ENCODE data around the gene MOSPD3. TPM values are rescaled to one million over a fixed set of nuclear protein-coding genes. Genes with fewer than 3 reads are reported as not detected.

The MOSPD3 gene
- total and polyA plus RNA-seq, 4 donors = 14.0 to 33.0 (median 17.1) TPM

- Histone ChIP-seq H3K9me3 (ENCODE audit: control insufficient read depth, low read length) (no peaks in the 10 kb centered on the region), H3K4me1 (ENCODE audit: control insufficient read depth in 1 of 2, insufficient read depth in 2 of 2, low read length in 2 of 2) (no peaks in the 10 kb centered on the region), H3K4me3 (ENCODE audit: low read length in 2 of 2) (no peak overlapping the region), H3K27me3 (ENCODE audit: control insufficient read depth in 1 of 2, insufficient read depth in 2 of 2, low read length in 1 of 2) (no peaks in the 10 kb centered on the region), H3K27ac (ENCODE audit: low read depth in 1 of 2, low read length in 2 of 2) (no peak overlapping the region), H3K36me3 (ENCODE audit: control insufficient read depth in 1 of 2, insufficient read depth in 2 of 2, low read length in 1 of 2) (no peaks in the 10 kb centered on the region)
- no peak for DNase-seq
- ATAC-seq (ENCODE audit: low FRiP score) = no peak
- 57 to 58% methylated on average over 18 of the region's 18 CpGs for WGBS, 2 donors
- intact Hi-C loops (cut with DNase I) = no loop called here
Measured at GRCh38 chr7:100599911-100600729, 12.2 kb upstream of the MOSPD3 start.

GRCh38 chr7:100600730-100601038 is 11.7 kb upstream of the MOSPD3 start:
- ATAC-seq (ENCODE audit: low FRiP score) = no peak
- 73 to 77% methylated on average over 9 of the region's 9 CpGs for WGBS, 2 donors
- Histone ChIP-seq H3K9me3 (ENCODE audit: control insufficient read depth, low read length) (no peaks in the 10 kb centered on the region), H3K27me3 (ENCODE audit: control insufficient read depth in 1 of 2, insufficient read depth in 2 of 2, low read length in 1 of 2) (no peaks in the 10 kb centered on the region), H3K36me3 (ENCODE audit: control insufficient read depth in 1 of 2, insufficient read depth in 2 of 2, low read length in 1 of 2) (no peaks in the 10 kb centered on the region), H3K4me1 (ENCODE audit: control insufficient read depth in 1 of 2, insufficient read depth in 2 of 2, low read length in 2 of 2) (no peaks in the 10 kb centered on the region), H3K27ac (ENCODE audit: low read depth in 1 of 2, low read length in 2 of 2) (no peak overlapping the region), H3K4me3 (ENCODE audit: low read length in 2 of 2) (no peak overlapping the region)
- DNase-seq = no peak
- intact Hi-C loops (cut with DNase I) = no loop called here

- H3K36me3 ChIP-seq (ENCODE audit: control insufficient read depth in 1 of 2, insufficient read depth in 2 of 2, low read length in 1 of 2) = no peaks in the 10 kb centered on the region
- 21 to 23% methylated on average over 21 of the region's 21 CpGs for WGBS, 2 donors
- no peaks in the 10 kb centered on the region for H3K4me1 ChIP-seq (ENCODE audit: control insufficient read depth in 1 of 2, insufficient read depth in 2 of 2, low read length in 2 of 2)
- peak overlapping the region in 1 of 2 donors; percentile 51 for H3K4me3 ChIP-seq (ENCODE audit: low read length in 2 of 2)
- H3K27ac ChIP-seq (ENCODE audit: low read depth in 1 of 2, low read length in 2 of 2) = peak overlapping the region in 1 of 2 donors; percentile 85
- peak; percentile 87 to 90 for DNase-seq
- H3K9me3 ChIP-seq (ENCODE audit: control insufficient read depth, low read length) = no peaks in the 10 kb centered on the region
- H3K27me3 ChIP-seq (ENCODE audit: control insufficient read depth in 1 of 2, insufficient read depth in 2 of 2, low read length in 1 of 2) = no peaks in the 10 kb centered on the region
- ATAC-seq (ENCODE audit: low FRiP score) = peak; percentile 74
- intact Hi-C loops (cut with DNase I) = no loop called here
Measured at GRCh38 chr7:100602889-100603725, 9.2 kb upstream of the MOSPD3 start.

- DNase-seq (no peak), ATAC-seq (ENCODE audit: low FRiP score) (no peak)
- no peaks in the 10 kb centered on the region for H3K36me3 ChIP-seq (ENCODE audit: control insufficient read depth in 1 of 2, insufficient read depth in 2 of 2, low read length in 1 of 2)
- WGBS, 2 donors = 7 to 8% methylated on average over 10 of the region's 10 CpGs
- no peaks in the 10 kb centered on the region for H3K9me3 ChIP-seq (ENCODE audit: control insufficient read depth, low read length)
- H3K4me1 ChIP-seq (ENCODE audit: control insufficient read depth in 1 of 2, insufficient read depth in 2 of 2, low read length in 2 of 2) = no peaks in the 10 kb centered on the region
- peak overlapping the region in 1 of 2 donors; percentile 85 for H3K27ac ChIP-seq (ENCODE audit: low read depth in 1 of 2, low read length in 2 of 2)
- intact Hi-C loops (cut with DNase I) = no loop called here
- no peaks in the 10 kb centered on the region for H3K27me3 ChIP-seq (ENCODE audit: control insufficient read depth in 1 of 2, insufficient read depth in 2 of 2, low read length in 1 of 2)
- peak overlapping the region; percentile 0 to 51 for H3K4me3 ChIP-seq (ENCODE audit: low read length in 2 of 2)
Measured at GRCh38 chr7:100603726-100604027, 8.7 kb upstream of the MOSPD3 start.

- no peaks in the 10 kb centered on the region for H3K4me1 ChIP-seq (ENCODE audit: control insufficient read depth in 1 of 2, insufficient read depth in 2 of 2, low read length in 2 of 2)
- DNase-seq = peak; percentile 87 to 93
Measured at GRCh38 chr7:100604028-100604975, 8.0 kb upstream of the MOSPD3 start.

GRCh38 chr7:100604976-100605911 is 7.1 kb upstream of the MOSPD3 start:
- ATAC-seq (ENCODE audit: low FRiP score) (no peak), DNase-seq (peak in 1 of 2 donors; percentile 72)
- no peaks in the 10 kb centered on the region for H3K9me3 ChIP-seq (ENCODE audit: control insufficient read depth, low read length)
- no peaks in the 10 kb centered on the region for H3K4me1 ChIP-seq (ENCODE audit: control insufficient read depth in 1 of 2, insufficient read depth in 2 of 2, low read length in 2 of 2)
- WGBS, 2 donors = 51 to 52% methylated on average over 65 to 68 of the region's 68 CpGs
- H3K27ac ChIP-seq (ENCODE audit: low read depth in 1 of 2, low read length in 2 of 2) = no peak overlapping the region
- peak overlapping the region in 1 of 2 donors; percentile 51 for H3K4me3 ChIP-seq (ENCODE audit: low read length in 2 of 2)
- H3K27me3 ChIP-seq (ENCODE audit: control insufficient read depth in 1 of 2, insufficient read depth in 2 of 2, low read length in 1 of 2) = no peaks in the 10 kb centered on the region
- H3K36me3 ChIP-seq (ENCODE audit: control insufficient read depth in 1 of 2, insufficient read depth in 2 of 2, low read length in 1 of 2) = no peaks in the 10 kb centered on the region
- intact Hi-C loops (cut with DNase I) = no loop called here

More at GRCh38 chr7:100604028-100604975, 8.0 kb upstream of the MOSPD3 start:
- Histone ChIP-seq H3K27me3 (ENCODE audit: control insufficient read depth in 1 of 2, insufficient read depth in 2 of 2, low read length in 1 of 2) (no peaks in the 10 kb centered on the region), H3K36me3 (ENCODE audit: control insufficient read depth in 1 of 2, insufficient read depth in 2 of 2, low read length in 1 of 2) (no peaks in the 10 kb centered on the region), H3K4me3 (ENCODE audit: low read length in 2 of 2) (peak overlapping the region; percentile 51 to 89), H3K9me3 (ENCODE audit: control insufficient read depth, low read length) (no peaks in the 10 kb centered on the region), H3K27ac (ENCODE audit: low read depth in 1 of 2, low read length in 2 of 2) (peak overlapping the region in 1 of 2 donors; percentile 85)
- intact Hi-C loops (cut with DNase I) = no loop called here
- WGBS, 2 donors = 1% methylated on average over 53 to 70 of the region's 70 CpGs
- peak; percentile 82 for ATAC-seq (ENCODE audit: low FRiP score)

GRCh38 chr7:100606313-100606712 is 6.0 kb upstream of the MOSPD3 start:
- intact Hi-C loops (cut with DNase I) = no loop called here
- 90 to 93% methylated on average over 12 of the region's 12 CpGs for WGBS, 2 donors
- ATAC-seq (ENCODE audit: low FRiP score) (no peak), DNase-seq (no peak)
- H3K4me3 ChIP-seq (ENCODE audit: low read length in 2 of 2) = no peak overlapping the region
- H3K27me3 ChIP-seq (ENCODE audit: control insufficient read depth in 1 of 2, insufficient read depth in 2 of 2, low read length in 1 of 2) = no peaks in the 10 kb centered on the region
- no peaks in the 10 kb centered on the region for H3K9me3 ChIP-seq (ENCODE audit: control insufficient read depth, low read length)
- no peaks in the 10 kb centered on the region for H3K36me3 ChIP-seq (ENCODE audit: control insufficient read depth in 1 of 2, insufficient read depth in 2 of 2, low read length in 1 of 2)
- H3K27ac ChIP-seq (ENCODE audit: low read depth in 1 of 2, low read length in 2 of 2) = no peak overlapping the region
- no peaks in the 10 kb centered on the region for H3K4me1 ChIP-seq (ENCODE audit: control insufficient read depth in 1 of 2, insufficient read depth in 2 of 2, low read length in 2 of 2)

All from aorta (tissue), 5 donors.